Kidney (tissue), 14 donors: ENCODE measurements around the gene RAD51B. TPM values are rescaled to one million over a fixed set of nuclear protein-coding genes. Genes with fewer than 3 reads are reported as not detected.

Experiments
- DNase-seq, 5 donors: peaks; one replicate each; pipeline ENCODE4 v3.0.0-alpha.2; 2013 to 2020
- FAIRE-seq: peaks from 2 replicates; lab custom pipeline; 2012; peaks lifted over from hg19 to GRCh38; lab: Jason Lieb, UNC
- H3K27ac ChIP-seq, 2 donors: one replicate each; pipeline ENCODE4 v1.7.0; 2013; ENCODE audit warnings: low read depth in 2 of 2, low read length in 2 of 2, inconsistent platforms in 1 of 2
- H3K27me3 ChIP-seq: one replicate; pipeline ENCODE4 v1.7.1; 2013; ENCODE audit warnings: low read length, inconsistent platforms; ENCODE audit not compliant: control insufficient read depth, insufficient read depth
- H3K36me3 ChIP-seq, 3 donors: one replicate each; pipeline versions ENCODE4 v1.7.0 to v1.7.1; 2013; ENCODE audit warnings: low read length in 3 of 3, control low read depth in 1 of 3, inconsistent platforms in 1 of 3; ENCODE audit not compliant: insufficient read depth in 3 of 3, control insufficient read depth in 2 of 3
- H3K4me1 ChIP-seq, 3 donors: one replicate each; pipeline versions ENCODE4 v1.7.0 to v1.7.1; 2013; ENCODE audit warnings: low read length in 3 of 3, inconsistent platforms in 1 of 3, low read depth in 1 of 3; ENCODE audit not compliant: control insufficient read depth in 2 of 3, insufficient read depth in 2 of 3
- H3K4me3 ChIP-seq, 3 donors: one replicate each; pipeline versions ENCODE4 v1.7.0 to v1.8.1; 2013; ENCODE audit warnings: low read length in 3 of 3, control low read depth in 1 of 3, inconsistent platforms in 1 of 3
- H3K9ac ChIP-seq, 3 donors: one replicate each; pipeline versions ENCODE4 v1.7.0 to v1.7.1; 2013; ENCODE audit warnings: low read length in 3 of 3, control low read depth in 1 of 3, inconsistent platforms in 1 of 3
- H3K9me3 ChIP-seq, 3 donors: one replicate each; pipeline versions ENCODE4 v1.7.0 to v1.7.1; 2013; ENCODE audit warnings: low read length in 3 of 3, control low read depth in 1 of 3, inconsistent platforms in 1 of 3; ENCODE audit not compliant: control insufficient read depth in 2 of 3, insufficient read depth in 1 of 3
- CTCF ChIP-seq: IDR thresholded peaks from 3 replicates; pipeline ENCODE4 v1.5.1; 2012; ENCODE audit warnings: mild to moderate bottlenecking, moderate library complexity, borderline replicate concordance; ENCODE audit not compliant: insufficient read depth; ENCODE audit errors: extremely low read depth
- intact Hi-C: fragments of 100-400 bp; cut with DNase I; formaldehyde crosslinking; loops from one replicate; pipeline ENCODE4 v1.11.1; 2022
- polyA plus RNA-seq: library from polyadenylated mRNA; stranded (reverse); fragments of 350-450 nt; fragmentation: Illumina TruSeq; extraction: RNeasy Lipid Tissue Mini Kit (QIAGEN cat#74804); gene quantifications from one replicate; pipeline ENCODE4 v1.2.3, GENCODE V29; 2014; ENCODE audit warnings: low read depth, low replicate concordance; ENCODE audit not compliant: insufficient read depth
- total RNA-seq: library from RNA; stranded (reverse); fragmentation: NEBNext Ultra II Directional; extraction: Animal tissue kit (Norgen Biotek cat#: 25700); gene quantifications from one replicate; pipeline ENCODE4 v1.2.1, GENCODE V29; 2021
- donor health status: control.
- donor health status: control.
- donor health status: control.
- donor health status: control.
- donor health status: control.
- donor health status: DM: yes; HTN: yes; CAD: no.
- donor health status: Normal renal cell carcinoma (clear cell type).

The RAD51B gene
- total and polyA plus RNA-seq, 2 donors from 2014 or later = 6.9 to 18.0 TPM

- H3K4me3 ChIP-seq = no peak overlapping the region
- peaks cover 0 to 3% (median 0%) of the 10 kb centered on the region in 3 donors for H3K4me1 ChIP-seq
- H3K9ac ChIP-seq = no peak overlapping the region
- H3K27me3 ChIP-seq = no peaks in the 10 kb centered on the region
- TF ChIP-seq CTCF = no peak
- no peaks in the 10 kb centered on the region for H3K36me3 ChIP-seq
- no peaks in the 10 kb centered on the region for H3K9me3 ChIP-seq
- intact Hi-C loops = no loop called here
- FAIRE-seq (no peak), DNase-seq (peak in 4 of 5 donors; percentile 13 to 51 (median 29))
- peak overlapping the region in 1 of 2 donors; percentile 13 for H3K27ac ChIP-seq
Observed at GRCh38 chr14:68651652-68652432, 832.3 kb downstream of the RAD51B start.

DNA sequence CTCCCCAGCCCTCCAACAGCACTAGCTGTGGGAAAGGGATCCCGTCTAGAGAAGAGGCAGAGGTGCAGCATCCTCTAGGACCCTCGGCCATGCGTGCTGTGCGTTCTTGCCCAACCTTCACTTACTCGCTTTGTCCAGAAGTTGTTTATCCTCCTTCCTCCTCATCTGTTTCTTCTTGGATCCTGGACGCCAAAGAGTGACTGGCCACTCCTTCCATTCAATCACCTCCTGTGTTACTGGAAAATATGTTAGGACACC is 832.8 kb downstream of the RAD51B start:
- DNase-seq (no peak), FAIRE-seq (no peak)
- TF ChIP-seq CTCF = no peak
- H3K4me3 ChIP-seq = no peak overlapping the region
- H3K36me3 ChIP-seq = no peaks in the 10 kb centered on the region
- peaks cover 0 to 3% (median 0%) of the 10 kb centered on the region in 3 donors for H3K4me1 ChIP-seq
- no peak overlapping the region for H3K9ac ChIP-seq
- no peak overlapping the region for H3K27ac ChIP-seq
- intact Hi-C loops = no loop called here
- H3K27me3 ChIP-seq = no peaks in the 10 kb centered on the region
- no peaks in the 10 kb centered on the region for H3K9me3 ChIP-seq

DNA sequence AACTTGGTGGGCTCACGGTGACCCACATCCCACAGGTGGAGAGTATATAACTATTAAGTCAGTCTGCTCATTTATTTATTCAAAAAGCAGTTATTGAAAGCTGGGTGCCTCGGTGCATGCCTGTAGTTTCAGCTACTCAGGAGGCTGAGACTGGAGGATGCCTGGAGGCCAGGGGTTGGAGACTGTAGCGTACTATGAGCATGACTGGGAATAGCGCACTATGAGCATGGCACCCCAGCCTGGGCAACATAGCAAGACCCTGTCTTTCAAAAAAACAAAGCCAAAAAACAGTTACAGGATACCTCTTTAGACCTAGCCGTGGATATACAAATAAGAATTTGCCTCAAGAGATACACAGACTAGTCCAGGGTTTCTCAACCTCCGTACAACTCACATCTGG is 833.5 kb downstream of the RAD51B start:
- Histone ChIP-seq H3K9me3 (no peaks in the 10 kb centered on the region), H3K4me3 (no peak overlapping the region), H3K4me1 (peaks cover 0 to 3% (median 0%) of the 10 kb centered on the region in 3 donors), H3K9ac (no peak overlapping the region), H3K27me3 (no peaks in the 10 kb centered on the region), H3K27ac (no peak overlapping the region), H3K36me3 (no peaks in the 10 kb centered on the region)
- peak in 1 of 5 donors; percentile 15 for DNase-seq
- no peak for TF ChIP-seq CTCF
- intact Hi-C loops = no loop called here
- no peak for FAIRE-seq

DNA sequence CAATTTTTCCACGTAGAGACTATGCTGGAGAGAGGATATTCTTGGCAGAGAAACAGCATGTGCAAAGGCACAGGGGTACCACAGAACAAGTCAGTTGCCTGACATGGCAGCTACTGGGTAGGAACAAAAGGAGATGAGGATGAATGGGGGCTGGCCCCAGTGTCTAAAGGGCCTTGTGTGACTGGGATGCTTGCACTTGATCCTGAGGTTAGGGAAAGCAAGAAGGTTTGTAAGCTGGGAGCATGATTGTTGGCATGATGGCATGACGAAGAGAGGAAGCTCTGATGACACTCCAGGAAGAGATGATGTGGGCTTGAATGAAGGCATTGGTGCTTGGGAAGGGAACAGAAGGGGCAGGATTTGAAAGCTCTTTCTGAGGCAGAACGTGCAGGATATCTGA is 834.2 kb downstream of the RAD51B start:
- peak in 2 of 5 donors; percentile 5 to 16 for DNase-seq
- intact Hi-C loops = no loop called here
- H3K27me3 ChIP-seq = no peaks in the 10 kb centered on the region
- H3K27ac ChIP-seq = no peak overlapping the region
- no peak for FAIRE-seq
- H3K9ac ChIP-seq = no peak overlapping the region
- H3K4me1 ChIP-seq = peaks cover 0 to 4% (median 3%) of the 10 kb centered on the region in 3 donors
- no peak for TF ChIP-seq CTCF
- H3K36me3 ChIP-seq = no peaks in the 10 kb centered on the region
- H3K9me3 ChIP-seq = no peaks in the 10 kb centered on the region
- no peak overlapping the region for H3K4me3 ChIP-seq
